CD4-positive, CD25-positive, alpha-beta regulatory T cell (primary cell): ENCODE data around the gene STYX. TPM values are rescaled to one million over a fixed set of nuclear protein-coding genes. Genes with fewer than 3 reads are reported as not detected.
A peak's percentile ranks its signal among the peaks of the same experiment; 100 is the strongest.

Experiments
- ATAC-seq, 2 donors: fragments of 150-1000 bp; cut with Tn5 transposase; one replicate each; pipeline ENCODE4 v1.10.0; 2021; ENCODE audit warnings: low read depth in 2 of 2, moderate number of reproducible peaks in 2 of 2, moderate library complexity in 1 of 2
- DNase-seq, 3 donors: peaks; one replicate each; pipeline versions ENCODE4 v3.0.0 to v3.0.0-alpha.2; 2012 to 2022; ENCODE audit warnings: mixed read lengths in 1 of 3
- H3K27ac ChIP-seq: one replicate; pipeline ENCODE4 v1.7.0; 2013; ENCODE audit warnings: mild to moderate bottlenecking, low read length; ENCODE audit not compliant: insufficient read depth, poor library complexity, severe bottlenecking
- H3K27me3 ChIP-seq: one replicate; pipeline ENCODE4 v1.7.0; 2013; ENCODE audit warnings: low read length; ENCODE audit not compliant: control insufficient read depth, insufficient read depth
- H3K36me3 ChIP-seq: one replicate; pipeline ENCODE4 v1.7.0; 2013; ENCODE audit warnings: mild to moderate bottlenecking, low read length, moderate library complexity; ENCODE audit not compliant: control insufficient read depth, insufficient read depth
- H3K4me1 ChIP-seq: 2 replicates; pipeline ENCODE4 v1.7.0; 2013; ENCODE audit warnings: mild to moderate bottlenecking, low read length; ENCODE audit not compliant: insufficient read depth, control insufficient read depth, poor library complexity, severe bottlenecking
- H3K4me3 ChIP-seq: one replicate; pipeline ENCODE4 v1.7.0; 2013; ENCODE audit warnings: low read depth, mild to moderate bottlenecking, low read length, moderate library complexity
- H3K9me3 ChIP-seq, 2 experiments: 1 replicate in 1 of 2; 2 replicates in 1 of 2; pipeline ENCODE4 v1.7.0; 2013; ENCODE audit warnings: low read length in 2 of 2, mild to moderate bottlenecking in 1 of 2, moderate library complexity in 1 of 2; ENCODE audit not compliant: control insufficient read depth in 2 of 2
- H3K27ac Mint-ChIP-seq, 3 donors: one replicate each; pipeline ENCODE4 v1.8.0; 2020 to 2022; ENCODE audit warnings: mild to moderate bottlenecking in 3 of 3, mixed read lengths in 3 of 3, moderate library complexity in 2 of 3
- H3K27me3 Mint-ChIP-seq: one replicate; pipeline ENCODE4 v1.8.0; 2022; ENCODE audit warnings: mild to moderate bottlenecking, mixed read lengths
- H3K36me3 Mint-ChIP-seq: one replicate; pipeline ENCODE4 v1.8.0; 2020; ENCODE audit warnings: mixed read lengths
- H3K4me1 Mint-ChIP-seq, 4 donors: one replicate each; pipeline ENCODE4 v1.8.0; 2020 to 2022; ENCODE audit warnings: mixed read lengths in 4 of 4, mild to moderate bottlenecking in 1 of 4
- H3K4me3 Mint-ChIP-seq, 4 donors: one replicate each; pipeline ENCODE4 v1.8.0; 2020 to 2022; ENCODE audit warnings: mild to moderate bottlenecking in 4 of 4, mixed read lengths in 4 of 4, moderate library complexity in 3 of 4
- H3K9me3 Mint-ChIP-seq, 7 donors: one replicate each; pipeline ENCODE4 v1.8.0; 2020 to 2022; ENCODE audit warnings: mixed read lengths in 7 of 7, mild to moderate bottlenecking in 3 of 7, moderate library complexity in 2 of 7
- polyA plus RNA-seq, 4 donors: library from polyadenylated mRNA; unstranded; fragments of 300-500 nt; fragmentation: Illumina TruSeq; gene quantifications; one replicate each; pipeline ENCODE4 v1.2.3, GENCODE V29; 2021
- total RNA-seq: library from RNA; stranded (reverse); gene quantifications from one replicate; pipeline ENCODE4 v1.2.3, GENCODE V29; 2022

Gene STYX
- total and polyA plus RNA-seq, 5 donors from 2014 or later, result 33.0 to 45.2 (median 37.9) TPM

DNA sequence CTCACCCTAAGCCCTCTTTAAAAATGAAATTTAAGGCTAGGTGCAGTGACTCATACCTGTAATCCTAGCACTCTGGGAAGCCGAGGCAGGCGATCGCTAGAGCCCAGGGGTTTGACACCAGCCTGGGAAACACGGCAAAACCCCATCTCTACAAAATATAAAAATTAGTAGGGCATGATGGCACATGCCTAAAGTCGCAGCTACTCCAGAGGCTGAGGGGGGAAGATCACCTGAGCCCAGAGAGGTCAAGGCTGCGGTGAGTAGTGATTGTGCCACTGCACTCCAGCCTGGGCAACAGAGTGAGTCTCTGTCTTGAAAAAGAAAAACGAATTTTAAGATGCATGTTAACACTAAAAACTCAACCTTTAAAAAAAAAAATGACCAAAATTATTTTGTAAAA lies 48.7 kb downstream of the STYX start:
- no peaks in the 10 kb centered on the region for H3K9me3 ChIP-seq
- H3K36me3 Mint-ChIP-seq, result peaks cover 10% of the 10 kb centered on the region
- H3K27ac ChIP-seq, result no peak overlapping the region
- DNase-seq, result no peak
- no peaks in the 10 kb centered on the region for H3K4me1 ChIP-seq
- peak overlapping the region in 1 of 4 donors; percentile 15 for H3K4me3 Mint-ChIP-seq
- peaks cover 45% of the 10 kb centered on the region for H3K36me3 ChIP-seq
- H3K9me3 Mint-ChIP-seq, result no peaks in the 10 kb centered on the region
- no peak for ATAC-seq
- no peaks in the 10 kb centered on the region for H3K27me3 Mint-ChIP-seq
- no peak overlapping the region for H3K27ac Mint-ChIP-seq
- H3K27me3 ChIP-seq, result no peaks in the 10 kb centered on the region
- peaks cover 5 to 12% (median 8%) of the 10 kb centered on the region in 4 donors for H3K4me1 Mint-ChIP-seq
- H3K4me3 ChIP-seq, result no peak overlapping the region

DNA sequence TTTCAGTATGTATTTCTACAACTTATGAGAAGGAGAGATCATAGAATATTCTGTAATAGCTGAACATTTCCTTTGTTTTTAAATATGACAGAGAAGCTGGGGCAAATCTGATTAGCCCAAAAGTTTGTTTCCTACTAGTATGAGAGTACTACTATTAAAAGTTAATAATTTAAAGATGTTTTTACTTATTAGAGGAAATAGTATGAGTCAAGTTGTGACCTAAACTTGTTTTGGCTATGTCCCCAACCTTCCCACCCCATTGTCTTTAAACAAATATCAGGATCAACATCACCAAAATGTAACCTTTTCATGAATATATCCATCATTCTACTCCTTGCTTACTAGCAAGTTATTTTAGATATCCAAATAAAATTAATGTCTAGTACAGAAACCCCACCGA lies 50.9 kb downstream of the STYX start:
- Histone ChIP-seq H3K36me3 (peaks cover 26% of the 10 kb centered on the region), H3K4me1 (no peaks in the 10 kb centered on the region), H3K4me3 (no peak overlapping the region), H3K27ac (no peak overlapping the region), H3K9me3 (no peaks in the 10 kb centered on the region), H3K27me3 (no peaks in the 10 kb centered on the region)
- Mint-ChIP-seq H3K4me1 (peaks cover 0 to 7% (median 6%) of the 10 kb centered on the region in 4 donors), H3K4me3 (no peak overlapping the region), H3K36me3 (peaks cover 4% of the 10 kb centered on the region), H3K27me3 (no peaks in the 10 kb centered on the region), H3K9me3 (no peaks in the 10 kb centered on the region), H3K27ac (peak overlapping the region in 2 of 3 donors; percentile 9 to 34)
- ATAC-seq (no peak), DNase-seq (no peak)

DNA sequence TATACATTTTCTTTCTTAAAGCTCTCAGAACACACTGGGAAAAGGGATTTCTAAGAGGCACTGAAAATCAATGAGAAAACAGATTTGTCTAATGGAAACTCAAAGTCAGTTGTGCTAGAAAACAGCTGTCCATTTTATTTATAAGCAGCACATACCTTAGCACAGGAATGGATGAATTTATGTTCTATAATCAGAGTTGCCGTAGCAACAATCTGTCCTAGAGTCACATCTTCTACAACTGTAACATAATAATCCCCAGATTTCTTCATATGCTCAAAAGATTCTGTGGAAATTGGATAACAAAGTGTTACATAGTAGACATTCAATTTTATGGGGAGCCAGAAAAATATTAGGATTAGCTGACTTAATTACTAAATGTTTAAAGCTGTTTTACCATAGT lies 51.7 kb downstream of the STYX start:
- Mint-ChIP-seq H3K4me1 (peaks cover 0 to 9% (median 7%) of the 10 kb centered on the region in 4 donors), H3K4me3 (no peak overlapping the region), H3K9me3 (no peaks in the 10 kb centered on the region), H3K27ac (no peak overlapping the region), H3K27me3 (no peaks in the 10 kb centered on the region), H3K36me3 (peaks cover 4% of the 10 kb centered on the region)
- no peaks in the 10 kb centered on the region for H3K4me1 ChIP-seq
- H3K27me3 ChIP-seq, result no peaks in the 10 kb centered on the region
- no peak overlapping the region for H3K4me3 ChIP-seq
- no peaks in the 10 kb centered on the region for H3K9me3 ChIP-seq
- H3K36me3 ChIP-seq, result peaks cover 22% of the 10 kb centered on the region
- ATAC-seq (no peak), DNase-seq (no peak)
- H3K27ac ChIP-seq, result no peak overlapping the region

DNA sequence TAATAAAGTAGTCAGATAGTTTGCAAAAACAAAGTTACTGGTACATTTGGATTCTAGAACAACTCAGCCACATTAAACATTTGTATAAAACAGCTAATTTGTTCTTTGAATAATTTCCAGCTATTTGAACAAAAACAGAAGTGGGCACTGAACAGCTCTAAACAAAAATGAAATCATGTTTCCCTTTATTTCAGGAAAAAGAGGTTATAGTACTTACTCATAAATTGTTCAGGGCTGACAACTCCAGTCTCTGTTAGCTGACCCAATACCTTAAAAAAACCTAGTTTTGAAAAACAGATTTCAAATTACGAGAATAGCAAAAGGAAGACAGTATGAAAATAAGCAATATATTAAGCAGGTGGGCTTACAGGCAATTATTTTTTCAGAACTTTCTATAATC lies 53.2 kb downstream of the STYX start:
- no peak overlapping the region for H3K4me3 ChIP-seq
- peaks cover 16% of the 10 kb centered on the region for H3K36me3 ChIP-seq
- Mint-ChIP-seq H3K4me3 (no peak overlapping the region), H3K27ac (peak overlapping the region in 1 of 3 donors; percentile 79), H3K4me1 (peaks cover 10 to 19% (median 13%) of the 10 kb centered on the region in 4 donors), H3K36me3 (no peaks in the 10 kb centered on the region), H3K27me3 (no peaks in the 10 kb centered on the region), H3K9me3 (no peaks in the 10 kb centered on the region)
- H3K27ac ChIP-seq, result no peak overlapping the region
- DNase-seq, result no peak
- ATAC-seq, result no peak
- H3K9me3 ChIP-seq, result no peaks in the 10 kb centered on the region
- no peaks in the 10 kb centered on the region for H3K27me3 ChIP-seq
- H3K4me1 ChIP-seq, result no peaks in the 10 kb centered on the region

DNA sequence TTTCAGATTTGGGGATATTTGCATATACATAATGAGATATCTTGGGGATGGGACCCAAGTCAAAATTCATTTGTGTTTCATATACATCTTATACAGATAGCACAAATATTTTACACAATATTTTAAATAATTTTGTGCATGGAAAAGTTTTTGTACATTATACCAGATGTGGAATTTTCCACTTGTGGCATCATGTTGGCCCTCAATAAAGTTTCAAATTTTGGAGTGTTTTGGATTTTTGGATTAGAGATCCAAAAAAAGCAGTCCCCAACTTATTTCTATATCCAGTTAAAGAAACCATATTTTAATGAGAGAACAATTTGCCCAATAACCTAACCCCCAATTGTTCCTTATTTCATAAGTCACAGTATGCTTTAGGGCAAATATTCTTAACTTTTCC lies 56.9 kb downstream of the STYX start:
- H3K9me3 Mint-ChIP-seq, result no peaks in the 10 kb centered on the region
- Histone ChIP-seq H3K27me3 (no peaks in the 10 kb centered on the region), H3K4me1 (peaks cover 22% of the 10 kb centered on the region), H3K9me3 (no peaks in the 10 kb centered on the region), H3K36me3 (peaks cover 4% of the 10 kb centered on the region), H3K4me3 (no peak overlapping the region), H3K27ac (no peak overlapping the region)
- no peaks in the 10 kb centered on the region for H3K27me3 Mint-ChIP-seq
- DNase-seq (no peak), ATAC-seq (no peak)
- peak overlapping the region in 1 of 3 donors; percentile 3 for H3K27ac Mint-ChIP-seq
- peaks cover 28 to 41% (median 33%) of the 10 kb centered on the region in 4 donors for H3K4me1 Mint-ChIP-seq
- H3K36me3 Mint-ChIP-seq, result no peaks in the 10 kb centered on the region
- H3K4me3 Mint-ChIP-seq, result peak overlapping the region in 1 of 4 donors; percentile 53

DNA sequence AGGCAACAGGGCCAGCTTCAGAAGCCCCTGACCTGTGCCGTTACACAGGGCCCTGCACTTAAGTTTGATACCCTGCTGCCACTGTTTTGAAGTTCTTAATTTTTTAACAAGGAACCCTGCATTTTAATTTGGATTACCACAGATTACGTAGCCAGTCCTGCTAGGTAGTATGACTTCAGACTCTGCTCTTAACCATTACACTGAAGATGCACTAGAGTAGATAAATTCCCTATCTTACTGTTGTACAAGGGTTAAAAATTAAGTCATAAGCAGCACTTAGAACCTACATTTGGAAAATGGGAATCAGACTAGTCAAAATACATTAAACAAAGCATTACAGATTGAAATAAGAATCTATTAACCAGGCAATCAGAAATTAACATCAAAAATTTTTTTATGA lies 59.2 kb downstream of the STYX start:
- Mint-ChIP-seq H3K27me3 (no peaks in the 10 kb centered on the region), H3K4me3 (peak overlapping the region in 3 of 4 donors; percentile 10 to 84 (median 57)), H3K27ac (peak overlapping the region in 1 of 3 donors; percentile 6), H3K9me3 (no peaks in the 10 kb centered on the region), H3K4me1 (peaks cover 36 to 49% (median 39%) of the 10 kb centered on the region in 4 donors), H3K36me3 (no peaks in the 10 kb centered on the region)
- Histone ChIP-seq H3K36me3 (no peaks in the 10 kb centered on the region), H3K27me3 (no peaks in the 10 kb centered on the region), H3K4me1 (peaks cover 22% of the 10 kb centered on the region), H3K27ac (no peak overlapping the region), H3K4me3 (peak overlapping the region; percentile 83), H3K9me3 (no peaks in the 10 kb centered on the region)
- no peak for ATAC-seq
- DNase-seq, result no peak

DNA sequence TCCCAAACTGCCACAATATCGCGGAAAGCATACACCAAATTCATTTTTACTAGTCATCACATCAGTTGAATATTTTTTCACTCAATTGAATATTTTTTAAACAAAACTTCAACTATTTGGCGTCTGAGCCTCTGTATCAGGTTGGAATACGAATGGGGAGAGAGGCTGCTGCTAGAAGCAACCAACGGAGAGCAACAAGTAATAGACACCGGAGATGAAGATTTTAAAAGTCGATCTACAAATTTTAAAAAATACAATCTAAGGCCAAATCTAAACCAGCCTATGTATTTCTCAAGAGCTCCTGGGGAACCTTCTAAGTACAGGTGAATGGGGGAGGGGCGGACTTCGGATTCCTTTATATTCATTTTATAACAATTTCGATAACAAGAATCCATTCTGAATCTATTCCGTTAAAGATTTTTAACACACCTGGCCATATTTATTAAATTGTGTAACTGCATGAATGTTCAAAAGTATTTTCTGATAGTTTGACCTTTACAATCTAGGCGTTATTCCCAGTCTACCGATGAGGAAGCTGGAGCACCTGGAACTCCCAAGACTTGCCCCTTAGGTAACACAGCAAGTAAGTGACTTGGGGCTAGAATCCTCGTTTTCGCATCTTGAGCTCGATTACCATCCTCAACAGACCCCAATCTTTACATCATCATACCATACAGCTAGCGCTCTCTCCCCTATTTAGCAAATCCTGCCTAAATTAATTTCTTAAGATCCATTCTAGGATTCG lies 60.2 kb downstream of the STYX start:
- no peak for DNase-seq
- Histone ChIP-seq H3K27ac (no peak overlapping the region), H3K4me1 (peaks cover 22% of the 10 kb centered on the region), H3K36me3 (no peaks in the 10 kb centered on the region), H3K9me3 (no peaks in the 10 kb centered on the region), H3K27me3 (no peaks in the 10 kb centered on the region), H3K4me3 (peak overlapping the region; percentile 83)
- H3K27me3 Mint-ChIP-seq, result no peaks in the 10 kb centered on the region
- H3K27ac Mint-ChIP-seq, result peak overlapping the region; percentile 88 to 94 (median 90)
- H3K9me3 Mint-ChIP-seq, result peaks cover 0 to 2% (median 0%) of the 10 kb centered on the region in 7 donors
- H3K4me3 Mint-ChIP-seq, result peak overlapping the region; percentile 84 to 96 (median 93)
- no peaks in the 10 kb centered on the region for H3K36me3 Mint-ChIP-seq
- no peak for ATAC-seq
- H3K4me1 Mint-ChIP-seq, result peaks cover 38 to 49% (median 40%) of the 10 kb centered on the region in 4 donors

DNA sequence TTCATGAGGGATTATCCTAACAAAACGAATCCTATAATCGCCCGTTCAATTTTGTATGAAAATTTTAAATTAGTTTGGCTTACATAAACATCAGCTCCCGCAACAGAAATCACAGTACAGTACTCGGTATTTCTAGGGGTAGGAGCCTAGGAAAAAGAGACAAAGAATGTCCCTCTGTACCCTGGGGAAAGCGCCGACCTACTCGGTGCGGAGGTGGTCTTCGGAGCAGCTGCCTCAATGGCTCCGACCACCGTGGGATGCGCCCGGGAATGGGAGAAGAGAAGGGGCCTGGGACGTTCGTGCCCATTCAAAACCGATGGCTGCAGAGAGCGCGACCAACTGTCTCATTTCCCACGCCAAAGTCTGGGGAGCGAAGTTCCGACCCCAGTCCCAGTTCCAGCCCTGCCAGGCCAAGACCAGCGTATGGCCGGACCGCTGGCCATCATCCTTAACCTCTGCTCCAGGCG lies 60.8 kb downstream of the STYX start:
- no peak for ATAC-seq
- H3K4me1 Mint-ChIP-seq, result peaks cover 38 to 49% (median 41%) of the 10 kb centered on the region in 4 donors

More for the DNA sequence above, 60.8 kb downstream of the STYX start:
- H3K4me3 Mint-ChIP-seq, result peak overlapping the region; percentile 84 to 96 (median 93)
- peak overlapping the region; percentile 88 to 94 (median 90) for H3K27ac Mint-ChIP-seq
- no peaks in the 10 kb centered on the region for H3K36me3 Mint-ChIP-seq
- Histone ChIP-seq H3K27me3 (no peaks in the 10 kb centered on the region), H3K36me3 (no peaks in the 10 kb centered on the region), H3K9me3 (no peaks in the 10 kb centered on the region), H3K4me3 (peak overlapping the region; percentile 83), H3K4me1 (peaks cover 22% of the 10 kb centered on the region), H3K27ac (peak overlapping the region; percentile 69)
- H3K9me3 Mint-ChIP-seq, result peaks cover 0 to 2% (median 0%) of the 10 kb centered on the region in 7 donors
- no peaks in the 10 kb centered on the region for H3K27me3 Mint-ChIP-seq
- peak in 1 of 3 donors; percentile 17 for DNase-seq
